ENCODE data around the gene NUDT14.

The NUDT14 gene

GRCh38 chr14:105171004-105171673 is 10.0 kb downstream of the NUDT14 start:
- TF ChIP-seq SIN3A (IDR thresholded peaks at IDR 0.05; ENCODE audit: borderline replicate concordance, insufficient read depth, low read length) (no peak), REST (IDR thresholded peaks at IDR 0.05; ENCODE audit: insufficient read depth in 1 of 2, low read depth in 2 of 2, low read length in 2 of 2) (no peak), TAF1 (IDR thresholded peaks at IDR 0.05; ENCODE audit: borderline replicate concordance, insufficient read depth, low read length) (no peak), POLR2AphosphoS5 (IDR thresholded peaks at IDR 0.05; ENCODE audit: low read depth, low read length) (no peak), FOXP2 (optimal IDR thresholded peaks at IDR 0.05; ENCODE audit: borderline replicate concordance, extremely low read depth, extremely low read length, insufficient read depth) (no peak)

- TF ChIP-seq REST (IDR thresholded peaks at IDR 0.05; ENCODE audit: insufficient read depth in 1 of 2, low read depth in 2 of 2, low read length in 2 of 2): no peak
- no peak for TF ChIP-seq POLR2AphosphoS5 (IDR thresholded peaks at IDR 0.05; ENCODE audit: low read depth, low read length)
- no peak for TF ChIP-seq TAF1 (IDR thresholded peaks at IDR 0.05; ENCODE audit: borderline replicate concordance, insufficient read depth, low read length)
- no peak for TF ChIP-seq SIN3A (IDR thresholded peaks at IDR 0.05; ENCODE audit: borderline replicate concordance, insufficient read depth, low read length)
- no peak for TF ChIP-seq FOXP2 (optimal IDR thresholded peaks at IDR 0.05; ENCODE audit: borderline replicate concordance, extremely low read depth, extremely low read length, insufficient read depth)
Observed at GRCh38 chr14:105169776-105170655, 11.1 kb downstream of the NUDT14 start.

GRCh38 chr14:105168979-105169507 is 12.1 kb downstream of the NUDT14 start:
- TF ChIP-seq TAF1 (IDR thresholded peaks at IDR 0.05; ENCODE audit: borderline replicate concordance, insufficient read depth, low read length) (no peak), SIN3A (IDR thresholded peaks at IDR 0.05; ENCODE audit: borderline replicate concordance, insufficient read depth, low read length) (no peak), REST (IDR thresholded peaks at IDR 0.05; ENCODE audit: insufficient read depth in 1 of 2, low read depth in 2 of 2, low read length in 2 of 2) (no peak), POLR2AphosphoS5 (IDR thresholded peaks at IDR 0.05; ENCODE audit: low read depth, low read length) (no peak), FOXP2 (optimal IDR thresholded peaks at IDR 0.05; ENCODE audit: borderline replicate concordance, extremely low read depth, extremely low read length, insufficient read depth) (no peak)

- TF ChIP-seq TAF1 (IDR thresholded peaks at IDR 0.05; ENCODE audit: borderline replicate concordance, insufficient read depth, low read length) (no peak), SIN3A (IDR thresholded peaks at IDR 0.05; ENCODE audit: borderline replicate concordance, insufficient read depth, low read length) (no peak), POLR2AphosphoS5 (IDR thresholded peaks at IDR 0.05; ENCODE audit: low read depth, low read length) (no peak), REST (IDR thresholded peaks at IDR 0.05; ENCODE audit: insufficient read depth in 1 of 2, low read depth in 2 of 2, low read length in 2 of 2) (no peak), FOXP2 (optimal IDR thresholded peaks at IDR 0.05; ENCODE audit: borderline replicate concordance, extremely low read depth, extremely low read length, insufficient read depth) (no peak)
Observed at GRCh38 chr14:105168496-105168978, 12.6 kb downstream of the NUDT14 start, which contains the start of gene JAG2. Gene JAG2 (minus strand): TSS chr14:105168776. CDS start chr14:105168420, 356 bp downstream.

Data from PFSK-1 (cell line).